Activated CD8-positive, alpha-beta memory T cell treated with anti-CD3 and anti-CD28 coated beads, Interleukin-2, amount 50 U/mL, for 1 hour (primary cell): ENCODE measurements around the gene FKBP15.
"Not testable (repeated sequence)": the region's sequence is repeated elsewhere in the genome, so short reads cannot be mapped to it uniquely, and the experiment has no call there.

Experiments
- DNase-seq: peaks from one replicate; pipeline ENCODE4 v3.0.0-alpha.2; 2020; ENCODE audit errors: extremely low read depth

Gene FKBP15

GRCh38 chr9:113221003-113221799 lies at the start of gene FKBP15, which contains the start of gene SLC31A1:
Gene FKBP15 (minus strand): TSS chr9:113221277. CDS start chr9:113221243, 34 bp downstream.
Gene SLC31A1 (plus strand): TSS chr9:113221544. CDS start chr9:113256149, 34,605 bp downstream.
- DNase-seq = peak; percentile 85

GRCh38 chr9:113269871-113270270 lies 48.8 kb upstream of the FKBP15 start:
- no peak for DNase-seq

- DNase-seq = no peak
These were observed 48.3 kb upstream of the FKBP15 start for GRCh38 chr9:113269355-113269754.

DNA sequence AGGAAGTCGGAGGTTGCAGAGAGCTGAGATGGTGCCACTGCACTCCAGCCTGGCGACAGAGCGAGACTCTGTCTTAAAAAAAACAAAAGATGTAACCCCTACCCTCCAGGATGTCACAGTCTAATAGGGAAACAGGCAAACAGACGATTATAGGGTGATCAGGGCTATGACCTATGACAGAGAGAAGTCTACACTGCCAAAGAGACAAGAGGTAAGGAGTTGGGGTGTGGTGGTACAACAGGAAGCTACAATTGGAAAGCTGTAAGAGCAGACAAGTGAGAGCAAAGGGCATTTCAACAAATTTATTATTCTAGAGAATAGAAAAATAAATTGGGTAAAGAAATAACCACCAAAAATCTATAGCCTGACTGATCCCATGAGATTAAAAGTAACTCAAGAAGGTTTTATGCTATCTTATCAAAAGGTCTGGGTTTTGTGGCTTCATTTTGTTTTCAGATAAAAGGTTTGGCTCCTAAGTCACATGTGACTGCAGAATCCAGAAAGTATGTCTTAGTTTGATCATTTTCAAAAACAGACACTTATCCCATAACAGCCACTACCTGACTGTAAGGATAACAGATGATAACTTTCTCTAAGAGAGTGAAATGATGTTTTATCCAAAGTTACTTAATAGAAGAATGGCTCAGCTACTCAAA lies 47.0 kb upstream of the FKBP15 start:
- DNase-seq = no peak

DNA sequence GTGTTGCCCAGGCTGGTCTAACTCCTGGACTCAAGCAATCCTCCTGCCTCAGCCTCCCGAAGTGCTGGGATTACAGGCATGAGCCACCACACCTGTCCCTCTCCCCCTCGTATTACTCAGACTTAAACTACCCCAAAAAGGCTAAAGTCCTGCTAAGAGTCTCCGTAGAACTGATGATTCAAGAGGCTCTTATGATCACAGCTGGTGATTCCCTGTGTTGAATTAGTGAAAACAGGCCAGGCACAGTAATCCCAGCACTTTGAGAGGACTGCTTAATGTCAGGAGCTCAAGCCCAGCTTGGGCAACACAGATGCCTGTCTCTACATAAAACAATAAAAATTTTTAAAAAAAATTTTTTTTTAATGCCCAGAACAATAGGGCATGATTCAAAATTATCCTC lies 45.1 kb upstream of the FKBP15 start:
- no peak for DNase-seq

- DNase-seq = no peak
These were observed 41.0 kb upstream of the FKBP15 start for GRCh38 chr9:113261917-113262671.

DNA sequence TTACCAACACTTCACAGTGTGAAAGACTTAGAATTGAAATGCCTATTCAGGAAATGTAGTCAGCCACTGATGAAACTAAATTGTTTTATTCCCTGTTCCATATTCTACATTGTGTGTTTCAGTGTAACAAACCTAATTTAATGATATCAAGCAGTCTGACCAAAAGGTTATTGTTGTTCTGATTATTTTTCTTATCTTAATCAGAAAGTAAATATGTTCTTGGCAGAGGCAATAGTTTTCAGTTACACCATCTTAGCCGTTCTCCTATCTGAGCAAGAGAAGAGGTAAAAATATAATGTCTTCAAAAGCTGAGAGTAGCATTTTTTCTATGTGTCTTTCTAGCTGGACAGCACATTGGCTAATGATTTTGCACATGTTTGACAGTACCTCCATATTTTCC lies 37.2 kb upstream of the FKBP15 start:
- no peak for DNase-seq

GRCh38 chr9:113257863-113258262 lies 36.8 kb upstream of the FKBP15 start:
- no peak for DNase-seq

GRCh38 chr9:113255438-113255837 lies 34.4 kb upstream of the FKBP15 start:
- DNase-seq = no peak

DNA sequence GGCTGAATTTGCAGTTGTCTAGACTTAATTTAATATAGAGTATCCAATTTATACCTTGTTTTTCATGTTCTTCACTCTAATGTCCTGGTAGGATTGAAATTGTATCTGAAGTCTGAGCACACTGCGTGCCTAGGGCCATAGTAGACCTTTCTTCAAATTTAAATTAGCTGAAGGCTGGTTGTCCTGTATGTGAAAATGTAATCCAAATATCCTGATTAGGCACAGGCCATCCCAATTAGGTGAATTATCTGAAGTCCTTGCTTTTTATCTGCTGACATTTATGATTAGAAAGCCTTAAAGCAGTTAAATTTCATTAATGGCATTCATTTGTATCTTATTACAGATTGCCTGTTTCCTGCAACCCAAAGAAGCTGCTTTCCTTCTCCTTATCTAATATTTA lies 33.9 kb upstream of the FKBP15 start:
- DNase-seq = no peak

DNA sequence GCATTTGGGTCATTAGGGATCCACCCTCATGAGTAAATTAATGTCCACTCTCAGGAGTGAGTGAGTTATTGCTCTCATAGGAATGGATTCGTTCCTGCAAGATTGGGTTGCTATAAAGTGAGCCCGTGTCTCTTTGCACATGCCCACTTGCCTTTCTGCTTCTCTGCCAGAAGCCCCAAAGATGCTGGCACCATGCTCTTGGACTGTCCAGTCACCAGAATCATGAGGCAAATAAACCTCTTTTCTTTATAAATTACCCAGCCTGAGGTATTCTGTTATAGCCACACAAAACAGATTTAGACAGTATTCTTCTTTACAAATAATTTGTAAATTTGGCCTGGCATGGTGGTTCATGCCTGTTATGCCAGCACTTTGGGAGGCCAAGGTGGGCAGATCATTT lies 29.7 kb upstream of the FKBP15 start:
- no peak for DNase-seq

DNA sequence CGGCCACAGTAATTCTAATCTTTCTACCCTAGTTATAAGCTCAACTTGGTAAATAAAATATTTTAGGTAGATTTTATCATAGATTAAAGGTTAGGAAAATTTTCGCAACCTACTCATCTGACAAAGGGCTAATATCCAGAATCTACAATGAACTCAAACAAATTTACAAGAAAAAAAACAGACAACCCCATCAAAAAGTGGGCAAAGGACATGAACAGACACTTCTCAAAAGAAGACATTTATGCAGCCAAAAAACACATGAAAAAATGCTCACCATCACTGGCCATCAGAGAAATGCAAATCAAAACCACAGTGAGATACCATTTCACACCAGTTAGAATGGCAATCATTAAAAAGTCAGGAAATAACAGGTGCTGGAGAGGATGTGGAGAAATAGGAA lies 28.6 kb upstream of the FKBP15 start:
- DNase-seq = not testable (repeated sequence)

- no peak for DNase-seq
These were observed 26.6 kb upstream of the FKBP15 start for GRCh38 chr9:113247640-113248039.

DNA sequence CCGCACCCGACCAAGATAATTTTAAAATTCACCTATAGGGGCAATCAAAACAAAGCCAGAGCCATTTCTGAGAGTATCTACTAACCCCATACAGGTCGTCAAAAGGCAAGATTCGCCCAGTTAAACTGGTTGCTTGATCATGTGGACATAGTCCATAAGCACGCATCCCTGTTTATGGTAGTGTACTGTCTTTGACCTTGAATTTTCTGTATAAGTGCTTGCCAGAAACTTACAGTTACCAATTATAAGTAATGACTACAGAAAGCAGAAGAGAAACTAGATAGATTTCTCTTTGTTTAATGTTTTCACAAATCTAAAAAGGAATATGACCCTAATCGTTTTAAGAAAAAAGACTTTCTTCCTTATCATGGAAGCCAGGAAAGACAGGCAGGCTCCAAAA lies 25.9 kb upstream of the FKBP15 start:
- DNase-seq = no peak

DNA sequence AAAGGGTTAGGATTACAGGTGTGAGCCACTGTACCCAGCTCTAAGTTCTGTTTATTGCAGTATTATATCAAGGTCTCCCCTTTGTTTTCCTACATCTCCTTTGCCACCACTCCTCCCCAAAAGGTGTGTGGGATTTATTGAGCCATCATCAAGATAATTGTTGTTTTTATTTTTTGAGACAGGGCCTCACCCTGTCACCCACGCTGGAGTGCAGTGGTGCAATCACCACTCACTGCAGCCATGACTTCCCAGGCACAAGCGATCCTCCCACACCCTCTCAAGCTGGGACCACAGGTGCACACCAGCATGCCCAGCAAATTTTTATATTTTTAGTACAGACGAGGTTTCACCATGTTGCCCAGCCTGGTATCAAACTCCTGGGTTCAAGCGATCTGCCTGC lies 24.8 kb upstream of the FKBP15 start:
- no peak for DNase-seq

- no peak for DNase-seq
These were observed 23.5 kb upstream of the FKBP15 start for GRCh38 chr9:113244556-113244955.

DNA sequence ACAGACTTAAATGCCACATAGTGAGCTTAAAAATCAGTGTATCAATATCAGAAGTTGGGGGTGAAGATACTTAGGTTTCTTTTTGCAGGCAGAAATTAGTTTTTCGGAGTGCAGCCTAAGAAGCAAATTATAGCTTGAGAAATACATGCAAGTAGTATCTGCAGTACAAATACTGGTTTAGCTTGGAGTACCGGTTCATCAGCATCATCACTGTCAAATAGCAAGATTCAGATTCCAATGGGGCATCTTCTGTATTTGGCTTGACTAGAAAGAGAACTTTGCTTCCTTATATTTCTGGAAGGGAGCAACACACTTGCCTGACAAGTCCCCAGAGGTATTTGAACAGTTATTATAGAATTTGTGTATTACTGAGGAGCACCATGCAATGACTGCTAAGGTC lies 20.1 kb upstream of the FKBP15 start:
- no peak for DNase-seq

- DNase-seq = no peak
These were observed 17.8 kb upstream of the FKBP15 start for GRCh38 chr9:113238859-113239232.

- no peak for DNase-seq
These were observed 17.3 kb upstream of the FKBP15 start for GRCh38 chr9:113238202-113238858.

DNA sequence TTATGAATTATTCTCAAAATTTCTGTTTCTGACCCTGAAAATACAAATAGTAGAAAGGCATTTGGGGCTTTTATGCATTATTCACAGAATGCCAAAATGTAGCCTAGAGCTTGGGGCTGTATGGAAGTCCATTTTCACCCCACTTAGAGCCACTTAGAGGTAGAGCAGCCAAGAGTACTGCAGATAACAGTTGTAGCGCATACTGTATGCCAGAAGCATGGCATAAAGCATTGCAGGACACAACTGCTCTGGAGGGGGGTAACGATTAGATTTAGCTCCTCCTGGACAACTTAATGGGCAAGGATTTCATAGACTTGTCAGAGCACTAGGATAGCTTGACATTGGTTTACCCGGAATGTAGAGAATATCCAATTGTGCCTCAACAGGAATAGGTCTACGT lies 15.9 kb upstream of the FKBP15 start:
- DNase-seq = no peak

DNA sequence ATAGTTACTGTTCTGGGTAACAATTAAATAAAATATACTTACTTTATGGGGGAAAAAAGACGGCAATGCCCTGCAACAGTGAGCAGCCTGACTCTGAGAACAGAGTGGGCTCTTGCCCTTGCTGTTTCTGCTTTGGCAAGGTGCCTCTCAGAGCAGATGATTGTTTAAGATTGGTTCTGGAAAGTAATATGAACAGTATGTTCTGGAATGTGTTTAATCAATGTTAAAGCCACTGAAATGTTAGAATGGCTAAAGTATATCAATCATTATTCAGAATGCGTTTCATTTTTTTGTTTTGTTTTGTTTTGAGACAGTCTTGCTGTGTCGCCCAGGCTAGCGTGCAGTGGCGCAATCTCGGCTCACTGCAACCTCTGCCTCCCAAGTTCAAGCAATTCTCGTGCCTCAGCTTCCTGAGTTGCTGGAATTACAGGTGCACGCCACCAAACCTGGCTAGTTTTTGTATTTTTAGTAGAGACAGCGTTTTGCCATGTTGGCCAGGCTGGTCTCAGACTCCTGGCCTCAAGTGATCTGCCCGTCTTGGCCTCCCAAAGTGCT lies 14.7 kb upstream of the FKBP15 start:
- DNase-seq = not testable (repeated sequence)

GRCh38 chr9:113231701-113232100 lies 10.6 kb upstream of the FKBP15 start:
- DNase-seq = no peak
